HG02571 (cell line): ENCODE measurements around the gene ANO3.

Source experiments
- ATAC-seq: cut with Tn5 transposase; IDR thresholded peaks from one replicate; pipeline ENCODE4 v1.9.1; 2021; ENCODE audit warnings: mild to moderate bottlenecking, moderate library complexity; ENCODE audit not compliant: unreplicated experiment

The ANO3 gene

DNA sequence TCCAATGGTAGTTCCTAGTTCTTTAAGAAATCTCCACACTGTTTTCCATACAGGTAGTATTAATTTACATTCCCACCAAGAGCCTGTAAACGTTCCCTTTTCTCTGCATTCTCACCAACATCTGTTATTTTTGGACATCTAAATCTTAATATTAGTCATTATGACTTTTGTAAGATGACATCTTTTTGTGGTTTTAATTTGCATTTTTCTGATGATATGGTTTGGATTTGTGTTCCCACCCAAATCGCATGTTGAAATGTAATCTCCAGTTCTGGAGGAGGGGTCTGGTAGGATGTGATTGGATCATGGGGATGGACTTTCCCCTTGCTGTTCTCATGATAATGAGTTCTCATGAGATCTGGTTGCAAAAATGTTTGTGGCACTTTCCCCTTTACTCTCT, 151.2 kb downstream of the ANO3 start:
- ATAC-seq = no peak

DNA sequence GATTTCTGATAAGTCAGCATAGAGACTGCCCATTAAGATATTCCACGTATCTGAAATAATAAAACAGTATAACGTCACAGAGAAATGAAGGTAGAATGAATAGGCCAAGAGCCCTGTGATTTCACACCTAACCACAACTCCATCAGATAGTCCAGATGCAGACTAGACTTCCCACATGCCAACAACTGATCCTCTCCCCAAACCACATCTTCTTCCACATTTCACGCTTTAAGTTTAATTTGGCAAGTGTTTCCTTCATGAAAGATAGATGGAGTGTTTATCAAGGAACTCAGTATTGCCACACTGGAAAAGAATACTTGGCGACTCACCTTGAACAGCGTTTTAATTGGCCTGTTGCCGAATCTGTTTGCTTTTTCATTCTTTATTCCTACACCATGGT, 158.6 kb downstream of the ANO3 start:
- no peak for ATAC-seq

DNA sequence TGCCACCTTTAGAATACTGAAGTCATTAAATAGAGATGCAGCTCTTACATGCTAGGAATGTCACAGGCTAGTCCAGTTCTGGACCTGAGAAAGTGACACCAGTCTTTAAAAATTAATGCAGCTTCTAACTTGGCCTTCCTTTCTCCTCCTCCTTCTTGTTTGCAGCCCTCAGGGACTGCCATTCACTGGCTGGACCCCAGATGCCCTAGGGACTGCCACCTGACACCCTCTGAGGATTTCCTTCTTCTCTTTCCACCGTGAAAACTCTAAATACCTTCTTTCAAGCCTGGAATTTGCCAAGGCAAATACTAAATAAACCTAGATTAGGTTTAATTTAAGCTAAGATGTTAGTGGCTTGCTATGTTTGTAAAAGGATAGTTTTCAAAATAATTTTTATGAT, 161.7 kb downstream of the ANO3 start:
- no peak for ATAC-seq

DNA sequence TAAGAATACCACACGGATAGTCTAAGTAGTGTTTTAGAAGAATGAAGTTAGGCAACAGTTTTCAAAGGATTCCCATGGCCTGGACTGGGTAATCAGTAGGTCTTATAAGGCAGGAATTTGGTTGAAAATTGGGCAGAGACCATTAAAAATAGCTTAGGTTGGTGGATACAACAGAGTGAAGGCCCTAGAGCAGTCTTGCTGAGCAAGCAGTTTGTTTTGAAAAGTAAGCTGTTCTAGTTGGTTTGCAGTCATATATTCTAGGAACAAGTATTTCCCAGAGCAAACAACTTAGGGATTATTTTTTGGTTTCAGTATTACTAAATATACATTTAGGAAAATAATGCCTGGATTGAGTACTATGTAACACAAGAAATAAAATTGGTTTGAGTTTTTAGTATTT, 175.3 kb downstream of the ANO3 start:
- no peak for ATAC-seq

DNA sequence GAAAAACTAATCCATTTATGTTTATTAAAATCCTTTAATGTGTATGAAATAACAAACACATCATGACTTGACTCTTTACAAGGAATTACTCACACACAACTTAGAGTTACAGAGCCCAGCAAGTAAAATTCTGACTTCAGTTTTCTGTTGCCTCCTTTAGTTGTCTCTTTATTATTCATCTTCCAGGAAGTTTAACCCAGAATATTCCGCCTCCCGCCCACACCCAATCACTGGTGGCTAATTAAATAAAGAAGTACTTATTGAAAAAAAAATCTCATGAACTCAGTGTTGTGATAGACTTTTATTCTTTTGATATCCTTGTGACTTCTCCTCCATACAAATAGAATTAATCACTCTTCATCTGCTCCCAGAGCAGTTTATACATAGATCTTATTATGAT, 178.2 kb downstream of the ANO3 start:
- ATAC-seq = no peak

DNA sequence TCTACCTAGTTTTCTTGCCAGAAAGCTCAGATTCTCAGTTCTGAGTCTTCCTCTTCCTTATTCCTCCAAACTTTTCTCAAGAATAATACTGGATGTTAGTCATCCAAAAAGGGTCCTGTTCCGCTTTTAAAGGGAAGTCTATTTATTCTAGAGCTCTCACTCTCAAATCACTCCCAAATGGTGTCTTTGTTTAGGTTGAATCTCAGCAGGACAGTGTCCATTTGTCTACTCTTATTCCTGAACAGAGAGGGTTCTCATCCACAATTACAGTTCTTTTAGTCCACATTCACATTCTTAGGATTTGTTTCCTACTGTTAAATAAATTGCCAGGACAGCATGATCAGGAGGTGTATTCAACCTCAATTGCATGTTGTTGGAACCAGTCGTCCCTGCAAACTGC, 178.8 kb downstream of the ANO3 start:
- no peak for ATAC-seq

DNA sequence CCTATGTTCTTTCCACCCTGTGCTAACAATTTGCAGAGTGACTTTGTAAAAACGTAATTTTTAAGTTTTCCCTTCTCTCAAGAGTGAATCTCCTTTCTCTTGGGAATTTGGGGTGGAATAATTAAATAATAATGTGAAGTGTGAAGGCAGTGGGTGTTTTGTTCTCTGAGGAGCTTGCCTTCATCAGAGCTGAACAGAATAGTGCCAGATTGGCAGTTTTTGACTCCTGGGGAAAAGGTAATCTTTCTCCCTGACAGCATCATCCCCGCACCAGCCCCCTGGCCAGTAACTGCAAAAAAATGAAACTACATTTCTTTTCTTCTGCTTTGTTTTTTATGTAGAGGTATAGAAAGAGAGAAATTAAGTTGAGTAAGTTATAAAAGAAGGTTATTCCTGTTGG, 180.3 kb downstream of the ANO3 start:
- no peak for ATAC-seq

DNA sequence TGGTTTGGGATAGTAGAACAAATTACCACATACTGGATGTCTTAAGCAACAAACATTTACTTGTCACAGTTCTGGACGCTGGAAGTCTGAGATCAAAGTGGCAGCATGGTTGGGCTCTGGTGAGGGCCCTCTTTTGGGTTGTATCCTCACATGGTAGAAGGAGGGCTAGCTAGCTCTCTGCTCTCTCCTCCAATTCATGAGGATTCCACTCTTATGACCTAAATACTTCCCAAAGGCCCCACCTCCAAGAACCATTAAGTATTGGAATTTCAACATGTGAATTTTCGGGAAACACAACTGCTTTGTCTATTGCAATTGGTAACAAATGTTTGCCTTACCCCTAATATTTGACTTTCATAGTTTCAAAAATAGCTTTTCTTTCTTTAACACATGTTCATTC, 187.5 kb downstream of the ANO3 start:
- ATAC-seq = no peak

DNA sequence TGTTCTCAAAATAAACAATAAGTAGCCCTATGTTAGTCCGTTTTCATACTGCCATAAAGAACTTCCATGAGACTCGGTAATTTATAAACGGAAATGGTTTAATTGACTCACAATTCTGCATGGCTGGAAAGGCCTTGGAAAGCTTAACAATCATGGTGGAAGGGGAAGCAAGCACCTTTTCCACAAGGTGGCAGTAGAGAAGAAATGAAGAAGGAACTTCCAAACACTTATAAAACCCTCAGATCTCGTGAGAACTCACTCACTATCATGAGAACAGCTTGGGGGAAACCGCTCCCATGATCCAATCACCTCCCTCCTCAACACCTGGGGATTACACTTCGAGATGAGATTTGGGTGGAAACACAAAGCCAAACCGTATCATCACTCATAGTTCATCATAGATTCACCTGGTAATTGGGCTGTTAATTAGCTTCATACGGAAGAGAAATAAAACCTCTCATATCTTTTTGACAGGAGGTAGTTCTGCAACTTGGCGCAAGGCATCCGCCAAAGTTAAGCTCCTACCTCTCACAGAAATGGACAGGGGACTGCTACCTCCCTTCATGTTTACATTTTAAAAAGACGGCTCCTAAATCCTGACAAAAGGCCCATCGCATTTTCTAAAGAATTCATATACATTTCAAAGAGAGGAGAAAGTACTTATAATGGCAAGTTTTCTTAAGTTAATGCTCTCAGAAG, 191.1 kb downstream of the ANO3 start:
- no peak for ATAC-seq

DNA sequence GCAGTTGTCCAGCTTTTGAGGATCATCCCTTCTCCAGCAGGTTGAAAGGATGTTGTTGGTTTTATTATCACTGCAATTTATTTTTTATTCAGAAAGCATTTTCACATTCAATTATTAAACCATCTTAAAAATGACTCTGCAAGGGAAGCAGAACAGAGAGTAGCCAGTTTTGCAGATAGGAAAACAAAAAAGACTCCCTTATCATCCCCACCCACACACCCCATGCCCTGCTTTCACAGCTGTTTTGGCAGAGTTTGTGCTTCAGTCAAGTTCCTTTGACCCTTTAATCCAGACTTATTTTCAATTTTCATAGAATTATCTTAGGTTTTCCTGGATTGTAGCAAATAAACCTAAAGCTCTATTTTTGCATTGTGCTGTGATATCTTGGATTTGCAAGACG, 195.8 kb downstream of the ANO3 start:
- no peak for ATAC-seq

DNA sequence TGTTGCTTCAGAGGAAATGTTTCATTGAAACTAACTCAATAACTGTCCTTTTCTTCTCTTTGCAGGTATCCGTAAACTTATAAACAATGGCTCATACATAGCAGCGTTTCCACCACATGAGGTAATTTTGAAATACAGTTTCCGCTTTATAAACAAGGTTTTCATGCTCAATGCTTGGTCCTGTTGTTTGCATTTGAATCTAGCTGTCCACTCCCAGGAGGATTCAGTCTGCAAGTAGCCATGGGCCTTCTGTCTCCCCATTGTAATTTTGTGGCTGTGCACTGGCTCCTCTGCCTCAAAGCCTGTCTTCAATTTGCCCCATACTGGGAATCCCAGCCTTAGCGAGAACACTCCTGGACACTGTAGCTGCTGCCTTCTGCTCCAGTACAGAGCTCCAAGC, 205.4 kb downstream of the ANO3 start:
- ATAC-seq = no peak

DNA sequence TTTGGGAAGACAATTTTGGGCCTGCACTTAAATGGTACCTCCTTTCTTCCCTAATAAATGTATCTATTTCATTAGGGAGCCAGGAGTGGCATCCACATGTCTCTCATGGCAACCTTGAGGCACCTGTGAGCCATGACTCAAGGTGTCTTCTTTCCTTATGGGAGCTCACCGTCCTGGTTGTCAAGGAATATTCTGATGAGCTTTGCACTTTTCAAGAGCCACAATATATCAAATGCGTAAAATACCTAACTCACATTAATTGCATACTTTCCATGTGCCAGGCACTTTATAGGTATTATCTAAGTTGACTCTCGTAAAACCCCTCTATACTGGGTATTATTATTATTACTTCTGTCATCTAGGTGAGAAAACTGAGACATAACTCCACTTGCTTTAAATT, 207.6 kb downstream of the ANO3 start:
- no peak for ATAC-seq

DNA sequence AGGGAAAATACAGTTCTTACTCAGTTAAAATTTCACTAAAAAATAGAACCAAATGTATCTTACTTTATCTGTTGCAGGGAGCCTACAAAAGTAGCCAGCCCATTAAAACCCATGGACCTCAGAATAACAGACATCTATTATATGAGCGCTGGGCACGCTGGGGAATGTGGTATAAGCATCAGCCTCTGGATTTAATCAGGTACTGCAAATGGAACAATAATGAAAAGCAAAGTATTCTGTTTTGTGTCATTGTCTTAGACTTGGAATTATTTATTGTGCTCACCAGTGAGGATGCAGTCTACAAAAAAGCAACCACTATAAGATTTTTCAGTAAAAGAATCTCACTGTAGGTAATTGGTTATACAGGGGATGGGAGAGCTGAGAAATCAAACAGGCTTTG, 209.9 kb downstream of the ANO3 start:
- no peak for ATAC-seq

DNA sequence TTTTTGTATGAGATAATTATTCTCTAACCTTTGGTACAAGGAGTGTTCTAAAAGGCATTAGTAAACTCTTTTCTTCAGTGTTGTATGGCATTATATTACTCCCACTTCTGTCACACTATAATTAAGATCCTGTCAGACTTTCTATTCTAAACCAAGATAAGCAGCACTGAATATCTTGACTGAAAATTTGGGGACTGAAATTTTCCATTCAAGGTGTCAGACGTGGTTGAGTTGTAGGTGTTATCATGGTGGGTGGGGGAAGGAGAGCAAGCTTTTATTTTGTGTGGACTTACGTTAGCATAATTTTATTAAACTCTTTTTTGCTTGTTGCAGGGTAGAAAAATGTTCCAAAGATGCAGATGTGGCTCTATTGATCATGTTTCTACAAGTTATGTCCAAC, 217.2 kb downstream of the ANO3 start:
- ATAC-seq = no peak

DNA sequence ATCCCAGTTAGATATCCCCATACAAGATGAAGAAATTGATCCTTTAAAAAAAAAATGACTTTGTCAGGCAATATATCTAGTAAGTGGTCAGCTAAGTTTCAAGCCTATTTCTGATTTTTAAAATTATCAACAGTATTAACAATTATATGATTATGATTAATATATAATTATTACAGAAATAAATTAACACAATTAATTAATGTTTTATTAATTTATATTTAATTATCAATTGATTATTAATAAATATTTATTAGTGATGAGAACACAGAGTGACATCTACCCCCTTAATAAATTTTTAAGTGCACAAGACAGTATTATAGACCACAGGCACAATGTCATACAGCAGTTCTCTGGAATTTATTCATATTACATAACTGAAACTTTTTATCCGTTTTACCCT, 218.1 kb downstream of the ANO3 start:
- ATAC-seq = no peak

DNA sequence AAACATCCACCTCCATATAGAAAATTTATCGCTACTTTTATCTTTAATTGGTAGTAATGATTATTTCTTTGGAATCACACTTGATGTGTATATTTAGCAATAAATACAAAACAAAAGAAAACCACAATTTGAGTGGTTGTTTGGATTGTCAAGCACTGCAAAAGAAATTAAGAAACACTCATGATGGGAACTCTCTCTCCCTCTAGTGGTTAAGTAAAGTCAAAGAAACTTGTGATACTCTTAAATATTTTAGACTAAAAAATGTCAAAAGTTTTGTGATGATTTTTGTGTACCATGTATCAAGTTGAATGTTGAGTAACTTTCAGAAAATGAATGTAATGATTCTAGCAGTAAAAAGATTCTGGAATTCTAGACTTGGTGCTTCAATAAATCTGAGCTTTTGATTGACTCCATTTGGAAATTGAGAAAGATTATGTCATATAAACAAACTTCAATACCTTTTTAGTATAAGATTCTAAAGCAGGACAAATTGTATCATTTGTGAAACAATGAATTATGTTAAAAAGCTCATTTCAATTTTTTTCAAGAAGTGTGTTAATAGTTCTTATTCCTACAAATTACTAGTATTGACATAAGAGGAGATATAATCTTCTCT, 219.4 kb downstream of the ANO3 start:
- no peak for ATAC-seq

DNA sequence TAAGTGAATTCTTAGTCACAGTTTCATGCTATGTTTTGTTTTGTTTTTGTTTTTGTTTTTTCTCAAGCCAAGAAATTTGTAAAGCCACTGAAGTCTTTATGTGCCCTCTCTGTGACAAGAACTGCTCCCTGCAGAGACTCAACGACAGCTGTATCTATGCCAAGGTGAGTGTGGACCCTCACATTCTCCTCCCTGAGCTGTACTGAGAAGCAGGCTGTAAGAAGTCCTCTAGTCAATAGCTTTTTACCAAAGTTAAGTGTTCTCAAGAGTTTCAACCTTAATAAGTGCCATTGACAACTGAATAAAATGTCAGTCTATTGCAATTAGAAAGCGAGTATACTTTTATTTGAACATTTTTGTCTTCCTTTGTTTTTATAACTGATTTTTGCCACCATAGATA, 221.3 kb downstream of the ANO3 start:
- ATAC-seq = no peak

DNA sequence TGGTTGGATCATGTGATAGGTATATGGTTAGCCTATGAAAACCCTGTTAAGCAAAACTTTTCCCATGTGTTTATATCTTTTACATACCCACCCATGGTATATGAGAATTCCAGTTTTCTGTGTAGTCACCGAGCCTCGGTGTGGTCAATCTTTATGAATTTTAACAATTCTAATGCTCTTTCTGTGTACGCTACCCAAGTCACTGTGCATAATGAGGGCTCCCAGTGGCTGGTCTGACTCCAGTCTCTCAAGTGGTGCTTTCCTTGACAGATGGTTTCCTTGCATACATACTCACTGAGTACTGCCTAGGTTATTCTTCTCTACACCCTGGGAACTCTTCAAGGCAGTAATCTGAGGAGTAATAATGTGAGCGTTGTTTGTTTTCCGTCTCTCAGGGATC, 222.5 kb downstream of the ANO3 start:
- ATAC-seq = no peak

DNA sequence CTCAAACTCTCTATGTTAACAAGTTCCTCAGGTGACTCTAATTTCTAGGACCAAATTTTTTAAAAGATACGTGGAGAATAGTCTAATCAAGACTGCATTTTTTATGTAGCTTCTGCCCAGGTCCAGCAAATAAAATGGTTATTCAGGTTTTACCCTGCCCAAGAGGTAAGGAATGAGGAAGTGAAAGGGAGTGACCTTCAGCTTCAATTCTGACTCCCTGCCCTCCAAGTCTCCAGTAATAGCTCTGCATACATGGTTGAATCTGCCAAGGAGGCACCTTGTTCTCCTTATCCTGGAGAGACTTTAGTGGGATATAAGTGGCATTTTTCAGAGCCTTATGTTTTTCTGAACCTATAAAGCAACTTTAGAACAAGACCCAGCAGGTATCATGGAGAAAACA, 224.7 kb downstream of the ANO3 start:
- no peak for ATAC-seq

DNA sequence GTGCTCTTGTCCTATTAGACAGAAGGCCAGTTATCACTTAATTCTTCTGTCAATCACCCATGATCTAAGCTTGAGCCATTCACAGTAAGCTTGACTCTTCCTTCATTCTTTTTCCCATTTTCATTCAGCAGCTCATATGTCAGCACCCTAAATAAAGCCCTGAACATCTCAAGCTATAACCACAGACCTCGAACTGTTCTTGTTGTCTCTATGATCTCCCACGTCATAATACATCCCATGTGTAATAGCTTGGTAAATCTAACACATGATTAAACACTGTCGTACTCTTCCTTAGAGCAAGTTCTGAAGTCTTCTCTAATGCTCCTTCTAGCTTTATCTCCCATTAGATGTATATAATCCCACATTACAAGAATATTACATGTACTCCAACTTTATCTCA, 225.7 kb downstream of the ANO3 start:
- ATAC-seq = no peak

DNA sequence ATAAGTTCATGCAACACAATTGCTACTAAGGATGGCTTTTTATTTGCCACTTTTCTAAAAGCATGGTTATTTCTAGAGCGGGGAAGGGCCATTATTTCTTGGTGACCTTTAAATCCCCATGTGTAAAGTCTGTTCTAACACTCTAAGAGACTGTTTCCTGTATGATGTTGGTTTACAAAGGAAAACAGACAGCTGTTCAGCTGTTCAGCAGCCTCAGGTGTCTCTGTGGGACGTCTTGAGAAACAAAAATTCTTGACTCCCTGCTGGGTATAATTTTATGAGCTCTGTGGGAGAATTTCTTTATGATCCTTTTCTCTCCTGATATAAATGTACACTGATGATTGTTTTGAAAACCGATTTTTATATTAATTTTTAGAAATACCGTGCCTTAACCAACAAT, 226.3 kb downstream of the ANO3 start:
- ATAC-seq = no peak

DNA sequence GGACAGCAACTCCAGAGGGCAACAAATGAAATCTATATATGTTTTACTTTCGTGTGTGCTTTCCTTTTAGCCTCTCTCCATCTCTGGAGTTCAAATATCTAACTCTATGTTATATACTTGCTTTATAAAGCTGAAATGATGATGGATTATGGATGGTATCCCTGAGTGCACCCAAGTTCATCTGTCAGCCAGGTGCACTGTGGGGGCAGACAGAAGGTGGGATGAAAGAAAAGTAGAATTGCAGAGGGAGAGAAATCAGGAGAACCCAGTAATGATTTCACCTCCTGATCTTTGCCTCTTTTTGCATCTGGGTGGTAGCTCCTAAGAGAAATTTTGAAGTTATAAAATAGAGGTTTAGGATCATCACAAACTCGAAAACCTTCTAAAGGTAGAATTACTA, 237.7 kb downstream of the ANO3 start:
- no peak for ATAC-seq
